Erythroblast (primary cell): ENCODE measurements around the gene MTMR3.

Source experiments
- GATA1 ChIP-seq: IDR thresholded peaks from 2 replicates; pipeline ENCODE4 v1.6.1; 2011; ENCODE audit warnings: low read depth, mild to moderate bottlenecking, control low read depth, low read length, moderate library complexity
- POLR2A ChIP-seq: IDR thresholded peaks from 2 replicates; pipeline ENCODE4 v1.6.1; 2011; ENCODE audit warnings: mild to moderate bottlenecking, low read length

DNA sequence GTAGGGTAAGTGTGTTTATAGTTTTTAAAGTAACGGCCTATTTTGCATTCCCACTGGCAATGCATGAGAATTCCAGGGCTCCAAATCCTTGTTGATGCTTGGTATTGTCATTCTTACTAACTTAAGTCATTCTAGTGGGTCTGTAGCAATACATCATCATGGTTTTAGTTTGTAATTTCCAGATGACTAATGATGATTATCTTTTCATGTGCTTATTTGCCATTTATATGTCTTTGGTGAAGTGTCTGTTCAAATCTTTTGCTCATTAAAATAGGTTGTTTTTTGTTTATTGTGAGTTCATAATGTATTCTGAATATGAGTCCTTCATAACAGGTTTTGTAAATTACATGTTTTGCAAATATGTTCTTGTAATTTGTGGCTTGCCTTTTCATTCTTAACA, 31.2 kb downstream of the MTMR3 start:
- TF ChIP-seq POLR2A (no peak), GATA1 (no peak)
